Panc1 (cell line): Measurements from ENCODE around the gene PCDH15. TPM values are rescaled to one million over a fixed set of nuclear protein-coding genes. Genes with fewer than 3 reads are reported as not detected.

ENCODE experiments used
- ATAC-seq: fragments of 200-7000 bp; cut with Tn5 transposase; 2 replicates; pipeline ENCODE4 v1.9.1; 2020; ENCODE audit warnings: mild to moderate bottlenecking, moderate library complexity
- BruUV-seq: library from RNA; stranded (reverse); fragments of 400-500 nt; replicated peaks from 2 replicates; lab custom pipeline; 2021; lab: Mats Ljungman, UMichigan
- CTCF ChIA-PET: fragments of 300-600 bp; sonication (Branson Sonifier 250); formaldehyde crosslinking; loops from one replicate; lab custom pipeline; 2022; ENCODE audit warnings: antibody characterized with exemption; lab: Charles Lee
- POLR2A ChIA-PET: fragments of 300-600 bp; sonication (Branson Sonifier 250); formaldehyde crosslinking; loops from one replicate; lab custom pipeline; 2022; ENCODE audit warnings: antibody characterized with exemption; lab: Charles Lee
- DNase-seq: peaks from one replicate; pipeline ENCODE4 v3.0.0-alpha.2; 2010; ENCODE audit warnings: low read depth, low spot score
- H3K27ac ChIP-seq: 2 replicates; pipeline ENCODE4 v1.5.1; 2011; ENCODE audit warnings: mild to moderate bottlenecking, low read length, inconsistent platforms
- H3K27me3 ChIP-seq: fragments of 200-500 bp; sonication (Bioruptor generic); 2 replicates; pipeline ENCODE4 v1.6.0; 2014; ENCODE audit warnings: low read length, inconsistent platforms; ENCODE audit not compliant: control insufficient read depth, insufficient read depth
- H3K36me3 ChIP-seq: fragments of 200-500 bp; sonication (Bioruptor generic); 2 replicates; pipeline ENCODE4 v1.5.1; 2014; ENCODE audit warnings: inconsistent platforms, mild to moderate bottlenecking, low read length, moderate library complexity; ENCODE audit not compliant: control insufficient read depth, insufficient read depth
- H3K4me1 ChIP-seq: 2 replicates; pipeline ENCODE4 v1.5.1; 2011; ENCODE audit warnings: inconsistent platforms, mild to moderate bottlenecking, low read length, moderate library complexity; ENCODE audit not compliant: control insufficient read depth, insufficient read depth
- H3K4me3 ChIP-seq, 2 experiments: 2 replicates each; pipeline ENCODE4 v1.5.1; 2011 to 2012; ENCODE audit warnings: low read depth in 2 of 2, low read length in 2 of 2, mild to moderate bottlenecking in 2 of 2, inconsistent platforms in 1 of 2, moderate library complexity in 1 of 2
- H3K9me3 ChIP-seq: fragments of 200-500 bp; sonication (Bioruptor generic); 2 replicates; pipeline ENCODE4 v1.5.1; 2014; ENCODE audit warnings: low read depth, mild to moderate bottlenecking, inconsistent platforms, low read length, moderate library complexity; ENCODE audit not compliant: control insufficient read depth, insufficient read depth
- CTCF ChIP-seq: fragments of 450-650 bp; IDR thresholded peaks from 2 replicates; pipeline ENCODE4 v1.5.1; 2017; ENCODE audit warnings: mild to moderate bottlenecking
- POLR2AphosphoS5 ChIP-seq: IDR thresholded peaks from 2 replicates; pipeline ENCODE4 v1.6.1; 2012; ENCODE audit warnings: mild to moderate bottlenecking, low read depth, low read length, moderate library complexity
- REST ChIP-seq, 2 experiments: IDR thresholded peaks; 2 replicates each; pipeline ENCODE4 v1.6.1; 2011 to 2012; ENCODE audit warnings: low read depth in 2 of 2, control low read depth in 1 of 2, low read length in 1 of 2, mild to moderate bottlenecking in 1 of 2, moderate library complexity in 1 of 2; ENCODE audit not compliant: insufficient read depth in 1 of 2
- SIN3A ChIP-seq: IDR thresholded peaks from 2 replicates; pipeline ENCODE4 v1.6.1; 2012; ENCODE audit warnings: low read depth, mild to moderate bottlenecking, low read length, moderate library complexity, borderline replicate concordance; ENCODE audit not compliant: insufficient read depth
- TCF7L2 ChIP-seq: IDR thresholded peaks from 2 replicates; pipeline ENCODE4 v1.6.1; 2011; ENCODE audit warnings: mild to moderate bottlenecking, low read depth, low read length, inconsistent platforms
- in situ Hi-C: cut with HindIII; loops from 2 replicates; pipeline ENCODE4 v1.10.0; 2016; ENCODE audit warnings: low sequenced_read_pairs, low pct_unique_long_range_greater_than_20kb
- intact Hi-C: fragments of 100-400 bp; cut with micrococcal nuclease; formaldehyde crosslinking; loops from one replicate; pipeline ENCODE4 v1.10.0; 2022; ENCODE audit not compliant: unreplicated experiment
- total RNA-seq: library from RNA; stranded (reverse); gene quantifications from one replicate; pipeline ENCODE4 v1.2.1, GENCODE V29; 2021; ENCODE audit not compliant: unreplicated experiment

Gene PCDH15
- total RNA-seq, 1 experiment from 2014 or later, result 0.18 TPM

- H3K27me3 ChIP-seq, result no peaks in the 10 kb centered on the region
- DNase-seq (no peak), ATAC-seq (no peak)
- H3K36me3 ChIP-seq, result no peaks in the 10 kb centered on the region
- H3K4me3 ChIP-seq, result no peak overlapping the region
- CTCF ChIA-PET, result no interaction called here
- TF ChIP-seq POLR2AphosphoS5 (no peak), CTCF (no peak), SIN3A (no peak), REST (IDR thresholded peaks at IDR 0.05; ENCODE audit: insufficient read depth in 1 of 2, low read depth in 2 of 2, low read length in 1 of 2) (no peak), TCF7L2 (no peak)
- H3K27ac ChIP-seq, result no peak overlapping the region
- intact Hi-C loops, result no loop called here
- POLR2A ChIA-PET, result no interaction called here
- in situ Hi-C loops, result no loop called here
- H3K9me3 ChIP-seq, result peaks cover 35% of the 10 kb centered on the region
- BruUV-seq, result no TSS peak
- H3K4me1 ChIP-seq, result no peaks in the 10 kb centered on the region
These were observed 661.1 kb downstream of the PCDH15 start for GRCh38 chr10:54139819-54140428.

GRCh38 chr10:54137396-54137795, 663.6 kb downstream of the PCDH15 start:
- H3K4me3 ChIP-seq, result no peak overlapping the region
- no peaks in the 10 kb centered on the region for H3K36me3 ChIP-seq
- POLR2A ChIA-PET, result no interaction called here
- in situ Hi-C loops, result no loop called here
- no peaks in the 10 kb centered on the region for H3K27me3 ChIP-seq
- CTCF ChIA-PET, result no interaction called here
- DNase-seq (no peak), ATAC-seq (no peak)
- no TSS peak for BruUV-seq
- TF ChIP-seq SIN3A (no peak), POLR2AphosphoS5 (no peak), TCF7L2 (no peak), REST (IDR thresholded peaks at IDR 0.05; ENCODE audit: insufficient read depth in 1 of 2, low read depth in 2 of 2, low read length in 1 of 2) (no peak), CTCF (no peak)
- intact Hi-C loops, result no loop called here
- H3K9me3 ChIP-seq, result peaks cover 29% of the 10 kb centered on the region
- H3K27ac ChIP-seq, result no peak overlapping the region
- no peaks in the 10 kb centered on the region for H3K4me1 ChIP-seq
